Measurements from ENCODE around the gene TRIP12. TPM values are rescaled to one million over a fixed set of nuclear protein-coding genes. Genes with fewer than 3 reads are reported as not detected.

The TRIP12 gene
- total RNA-seq, 1 experiment from 2014 or later: 166 TPM

DNA sequence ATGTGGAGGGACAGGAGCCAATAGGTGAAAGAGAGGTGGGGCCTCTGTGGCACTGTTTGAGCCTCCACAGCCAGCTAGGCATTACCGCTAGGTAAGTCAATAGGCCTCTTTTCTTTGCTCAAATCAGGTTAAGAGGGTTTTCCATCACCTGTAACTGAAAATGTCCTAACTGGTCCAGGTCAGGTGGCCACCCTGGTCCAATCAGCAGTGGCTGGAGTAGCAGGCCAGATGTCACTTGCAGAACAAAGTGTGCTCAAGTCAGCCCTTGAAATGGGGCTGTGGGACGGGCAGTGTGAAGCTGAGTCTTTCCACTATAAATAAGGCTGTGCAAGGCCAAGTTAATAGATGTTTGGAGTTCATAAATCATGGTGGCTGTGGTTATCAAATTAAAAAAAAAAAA lies 21.4 kb upstream of the TRIP12 start:
- H3K9ac ChIP-seq (ENCODE audit: extremely low read depth, insufficient read length, low read length): no peak overlapping the region
- Mint-ChIP-seq H3K9me3 (no peaks in the 10 kb centered on the region; a peak in 1 of 5 replicates), H3K4me3 (no peak overlapping the region), H3K27ac (no peak overlapping the region), H3K27me3 (ENCODE audit: low read depth) (no peaks in the 10 kb centered on the region), H3K36me3 (ENCODE audit: insufficient read depth in 1 of 3, low read depth in 3 of 3) (peaks cover 3 to 8% (median 3%) of the 10 kb centered on the region in 3 experiments; a peak in 5 of 7 replicates), H3K4me1 (peaks cover 6 to 13% of the 10 kb centered on the region in 2 experiments)
- no peak overlapping the region for H4K5ac ChIP-seq (ENCODE audit: insufficient read length, low read depth, low read length)
- H2BK20ac ChIP-seq (ENCODE audit: low read depth, low read length, poor library complexity, severe bottlenecking): no peak overlapping the region
- H4K8ac ChIP-seq (replicated peaks; ENCODE audit: insufficient read length, low read depth, low read length): no peak overlapping the region
- no peaks in the 10 kb centered on the region for H4K20me1 ChIP-seq (ENCODE audit: control insufficient read depth, insufficient read depth, insufficient read length)
- TF ChIP-seq, protein P1, sequence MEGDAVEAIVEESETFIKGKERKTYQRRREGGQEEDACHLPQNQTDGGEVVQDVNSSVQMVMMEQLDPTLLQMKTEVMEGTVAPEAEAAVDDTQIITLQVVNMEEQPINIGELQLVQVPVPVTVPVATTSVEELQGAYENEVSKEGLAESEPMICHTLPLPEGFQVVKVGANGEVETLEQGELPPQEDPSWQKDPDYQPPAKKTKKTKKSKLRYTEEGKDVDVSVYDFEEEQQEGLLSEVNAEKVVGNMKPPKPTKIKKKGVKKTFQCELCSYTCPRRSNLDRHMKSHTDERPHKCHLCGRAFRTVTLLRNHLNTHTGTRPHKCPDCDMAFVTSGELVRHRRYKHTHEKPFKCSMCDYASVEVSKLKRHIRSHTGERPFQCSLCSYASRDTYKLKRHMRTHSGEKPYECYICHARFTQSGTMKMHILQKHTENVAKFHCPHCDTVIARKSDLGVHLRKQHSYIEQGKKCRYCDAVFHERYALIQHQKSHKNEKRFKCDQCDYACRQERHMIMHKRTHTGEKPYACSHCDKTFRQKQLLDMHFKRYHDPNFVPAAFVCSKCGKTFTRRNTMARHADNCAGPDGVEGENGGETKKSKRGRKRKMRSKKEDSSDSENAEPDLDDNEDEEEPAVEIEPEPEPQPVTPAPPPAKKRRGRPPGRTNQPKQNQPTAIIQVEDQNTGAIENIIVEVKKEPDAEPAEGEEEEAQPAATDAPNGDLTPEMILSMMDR (conservative IDR thresholded peaks at IDR 0.05): no peak
- no CpG with 5 or more reads among the region's 2 CpGs for WGBS (ENCODE audit: extremely low coverage, insufficient read length, low lambda C conversion rate)
- H3K9me3 ChIP-seq (ENCODE audit: control insufficient read depth, low read depth, low read length): no peaks in the 10 kb centered on the region
- H4K91ac ChIP-seq (ENCODE audit: insufficient read length, low read depth, low read length): no peak overlapping the region
- H3K23me2 ChIP-seq (ENCODE audit: insufficient read length, low read depth, low read length, poor library complexity, severe bottlenecking): no peaks in the 10 kb centered on the region
- H3K27ac ChIP-seq (ENCODE audit: insufficient read length, low read depth, low read length): no peak overlapping the region
- no peak for DNase-seq
- no peaks in the 10 kb centered on the region; the same call in 1 of the 2 replicates for H3K4me1 ChIP-seq (ENCODE audit: insufficient read depth, low read length)
- H3K4ac ChIP-seq (ENCODE audit: low read depth, low read length): no peak overlapping the region
- no peaks in the 10 kb centered on the region for H3K27me3 ChIP-seq (ENCODE audit: insufficient read depth, low read length)
- no peak overlapping the region for H2AFZ ChIP-seq (ENCODE audit: low read length)
- no peak overlapping the region for H3K18ac ChIP-seq (ENCODE audit: insufficient read length, low read depth, low read length)
- H2BK15ac ChIP-seq (ENCODE audit: low read depth, low read length): no peak overlapping the region
- no peak overlapping the region for H2AK5ac ChIP-seq (ENCODE audit: insufficient read length, low read length)
- no peak overlapping the region for H3K23ac ChIP-seq (ENCODE audit: insufficient read length, low read depth, low read length)
- H3K79me2 ChIP-seq (ENCODE audit: insufficient read depth, low read length): no peaks in the 10 kb centered on the region
- no peak overlapping the region for H2BK12ac ChIP-seq (ENCODE audit: insufficient read length, low read depth, low read length)
- no peak overlapping the region for H3K4me2 ChIP-seq (ENCODE audit: insufficient read depth, insufficient read length, low read length)
- H3K56ac ChIP-seq (ENCODE audit: insufficient read length, low read depth, low read length): no peak overlapping the region
- no peaks in the 10 kb centered on the region for H3K79me1 ChIP-seq (ENCODE audit: insufficient read depth, low read depth, low read length, poor library complexity, severe bottlenecking)
- H3T11ph ChIP-seq (ENCODE audit: low read length): no peak overlapping the region
- no peak overlapping the region for H3K14ac ChIP-seq (ENCODE audit: insufficient read depth, low read length)
- no peak overlapping the region for H2BK5ac ChIP-seq (ENCODE audit: insufficient read length, low read length)
- no peak overlapping the region for H2BK120ac ChIP-seq (ENCODE audit: low read depth, low read length, poor library complexity, severe bottlenecking)

Measured in H9 (cell line).